DND-41 (cell line): ENCODE data around the gene HSPB9.

Experiments
- CTCF ChIP-seq: IDR thresholded peaks from 2 replicates; pipeline ENCODE4 v1.5.1; 2012; ENCODE audit warnings: borderline replicate concordance, low read length, moderate library complexity, mild to moderate bottlenecking; ENCODE audit not compliant: poor library complexity, severe bottlenecking; ENCODE audit errors: extremely low read depth
- EZH2 ChIP-seq: IDR thresholded peaks from 3 replicates; pipeline ENCODE4 v1.6.1; 2012; ENCODE audit warnings: borderline replicate concordance, low read depth, mild to moderate bottlenecking, moderate library complexity, low read length, inconsistent platforms; ENCODE audit not compliant: severe bottlenecking

GRCh38 chr17:42118126-42118510 is 4.5 kb upstream of the HSPB9 start:
- TF ChIP-seq CTCF (no peak), EZH2 (no peak)
